Vagina (tissue), 2 donors: ENCODE results near the gene CHD6. TPM values are rescaled to one million over a fixed set of nuclear protein-coding genes. Genes with fewer than 3 reads are reported as not detected.

Experiments used
- DNase-seq, 2 donors: peaks; one replicate each; pipeline ENCODE4 v3.0.0-alpha.2; 2017; ENCODE audit errors: extremely low spot score in 2 of 2
- H3K27ac ChIP-seq: fragments of 200-600 bp; sonication (generic); one replicate; pipeline ENCODE4 v1.5.1; 2019
- H3K27me3 ChIP-seq: fragments of 200-600 bp; sonication (generic); one replicate; pipeline ENCODE4 v1.5.1; 2019
- H3K36me3 ChIP-seq, 2 donors: fragments of 200-600 bp; sonication (generic); one replicate each; pipeline ENCODE4 v1.5.1; 2017 to 2019
- H3K4me1 ChIP-seq: fragments of 200-600 bp; sonication (generic); one replicate; pipeline ENCODE4 v1.5.1; 2019
- H3K4me3 ChIP-seq, 2 donors: fragments of 200-600 bp; sonication (generic); 1 replicate in 1 of 2; 2 replicates in 1 of 2; pipeline ENCODE4 v1.5.1; 2016 to 2019
- H3K9me3 ChIP-seq: fragments of 200-600 bp; sonication (generic); one replicate; pipeline ENCODE4 v1.5.1; 2019
- POLR2A ChIP-seq, 2 donors: fragments of 450-650 bp; IDR thresholded peaks; one replicate each; pipeline ENCODE4 v1.6.1; 2017; ENCODE audit warnings: antibody characterized with exemption in 2 of 2, mild to moderate bottlenecking in 2 of 2, moderate library complexity in 2 of 2
- POLR2AphosphoS5 ChIP-seq, 2 donors: sonication (generic); formaldehyde crosslinking; IDR thresholded peaks; one replicate each; pipeline ENCODE4 v1.9.0; 2017; ENCODE audit warnings: antibody characterized with exemption in 2 of 2, mild to moderate bottlenecking in 2 of 2, low read depth in 1 of 2; ENCODE audit not compliant: insufficient read depth in 1 of 2
- intact Hi-C: fragments of 100-400 bp; cut with DNase I; formaldehyde crosslinking; loops from one replicate; pipeline ENCODE4 v1.15.1; 2023
- total RNA-seq: library from RNA; depleted of rRNA; stranded (reverse); fragments of >200 nt; gene quantifications from one replicate; pipeline ENCODE4 v1.2.3, GENCODE V29; 2016
- TF ChIP-seq, protein P1 (sequence below), 3 experiments: fragments of 450-650 bp in 2 of 3; fragments of 200-600 bp in 1 of 3; sonication (generic) in 1 of 3; IDR thresholded peaks; one replicate each; pipeline ENCODE4 v1.5.1; 2017 to 2019; ENCODE audit warnings: antibody characterized with exemption in 3 of 3, mild to moderate bottlenecking in 2 of 3, moderate library complexity in 2 of 3

Gene CHD6
- total RNA-seq, 1 donor from 2014 or later: 37.6 TPM

- Histone ChIP-seq H3K4me3 (no peak overlapping the region), H3K27me3 (no peaks in the 10 kb centered on the region), H3K9me3 (no peaks in the 10 kb centered on the region), H3K4me1 (no peaks in the 10 kb centered on the region), H3K27ac (no peak overlapping the region), H3K36me3 (peaks cover 0 to 66% of the 10 kb centered on the region in 2 donors)
- DNase-seq: no peak
- TF ChIP-seq POLR2A (IDR thresholded peaks at IDR 0.05): no peak
- no peak for TF ChIP-seq POLR2AphosphoS5 (IDR thresholded peaks at IDR 0.05; ENCODE audit: insufficient read depth in 1 of 2, low read depth in 1 of 2)
- TF ChIP-seq, protein P1, sequence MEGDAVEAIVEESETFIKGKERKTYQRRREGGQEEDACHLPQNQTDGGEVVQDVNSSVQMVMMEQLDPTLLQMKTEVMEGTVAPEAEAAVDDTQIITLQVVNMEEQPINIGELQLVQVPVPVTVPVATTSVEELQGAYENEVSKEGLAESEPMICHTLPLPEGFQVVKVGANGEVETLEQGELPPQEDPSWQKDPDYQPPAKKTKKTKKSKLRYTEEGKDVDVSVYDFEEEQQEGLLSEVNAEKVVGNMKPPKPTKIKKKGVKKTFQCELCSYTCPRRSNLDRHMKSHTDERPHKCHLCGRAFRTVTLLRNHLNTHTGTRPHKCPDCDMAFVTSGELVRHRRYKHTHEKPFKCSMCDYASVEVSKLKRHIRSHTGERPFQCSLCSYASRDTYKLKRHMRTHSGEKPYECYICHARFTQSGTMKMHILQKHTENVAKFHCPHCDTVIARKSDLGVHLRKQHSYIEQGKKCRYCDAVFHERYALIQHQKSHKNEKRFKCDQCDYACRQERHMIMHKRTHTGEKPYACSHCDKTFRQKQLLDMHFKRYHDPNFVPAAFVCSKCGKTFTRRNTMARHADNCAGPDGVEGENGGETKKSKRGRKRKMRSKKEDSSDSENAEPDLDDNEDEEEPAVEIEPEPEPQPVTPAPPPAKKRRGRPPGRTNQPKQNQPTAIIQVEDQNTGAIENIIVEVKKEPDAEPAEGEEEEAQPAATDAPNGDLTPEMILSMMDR (IDR thresholded peaks at IDR 0.05): no peak
- intact Hi-C loops: no loop called here
These were observed 149.1 kb downstream of the CHD6 start for GRCh38 chr20:41468994-41469600.

DNA sequence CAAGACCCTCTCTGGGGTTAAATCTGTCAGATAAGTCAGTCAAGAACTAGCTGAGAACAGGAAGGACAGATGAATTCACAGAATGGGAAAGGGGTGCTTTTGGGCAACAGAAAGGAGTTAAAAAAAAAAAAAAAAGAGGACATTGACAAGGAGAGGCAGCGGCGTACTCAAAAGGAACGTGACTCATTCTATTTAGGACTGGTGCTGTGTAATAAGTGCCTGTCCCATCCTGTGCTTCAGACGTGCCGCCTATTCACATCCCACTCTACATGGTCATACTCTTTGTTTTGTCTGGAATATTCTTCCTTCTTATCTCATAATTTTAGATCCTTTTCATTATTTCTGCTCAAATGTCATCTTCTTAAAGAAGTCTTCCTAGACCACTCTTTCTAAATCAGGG is 150.5 kb downstream of the CHD6 start:
- Histone ChIP-seq H3K4me1 (no peaks in the 10 kb centered on the region), H3K36me3 (peaks cover 0 to 54% of the 10 kb centered on the region in 2 donors), H3K27ac (no peak overlapping the region), H3K27me3 (no peaks in the 10 kb centered on the region), H3K4me3 (no peak overlapping the region), H3K9me3 (no peaks in the 10 kb centered on the region)
- TF ChIP-seq POLR2AphosphoS5 (IDR thresholded peaks at IDR 0.05; ENCODE audit: insufficient read depth in 1 of 2, low read depth in 1 of 2) (no peak), POLR2A (IDR thresholded peaks at IDR 0.05) (no peak)
- TF ChIP-seq, protein P1 (IDR thresholded peaks at IDR 0.05): no peak
- intact Hi-C loops: no loop called here
- DNase-seq: no peak

DNA sequence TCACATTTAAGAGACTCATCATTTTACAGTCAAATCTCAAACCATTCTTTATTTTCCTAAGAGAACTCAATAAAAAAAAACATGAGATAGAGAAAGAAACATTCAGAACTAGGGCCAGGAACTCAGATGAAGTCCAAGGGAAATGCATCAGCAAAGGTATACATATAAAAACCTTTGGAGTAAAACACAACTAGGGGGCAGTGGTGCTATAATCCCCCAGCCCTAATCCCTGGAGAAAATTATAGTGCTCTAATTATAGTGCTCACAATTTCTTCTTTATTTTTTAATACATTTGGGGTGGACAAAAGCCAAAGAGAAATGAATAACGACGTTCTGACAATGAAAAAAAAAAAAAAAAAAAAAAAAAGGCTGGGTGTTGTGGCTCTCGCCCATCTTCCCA is 151.0 kb downstream of the CHD6 start:
- no peaks in the 10 kb centered on the region for H3K9me3 ChIP-seq
- TF ChIP-seq POLR2A (IDR thresholded peaks at IDR 0.05) (no peak), POLR2AphosphoS5 (IDR thresholded peaks at IDR 0.05; ENCODE audit: insufficient read depth in 1 of 2, low read depth in 1 of 2) (no peak)
- TF ChIP-seq, protein P1 (IDR thresholded peaks at IDR 0.05): no peak
- no peak for DNase-seq
- H3K4me3 ChIP-seq: no peak overlapping the region
- H3K27me3 ChIP-seq: no peaks in the 10 kb centered on the region
- H3K36me3 ChIP-seq: peaks cover 0 to 51% of the 10 kb centered on the region in 2 donors
- no peak overlapping the region for H3K27ac ChIP-seq
- intact Hi-C loops: no loop called here
- H3K4me1 ChIP-seq: no peaks in the 10 kb centered on the region

- H3K36me3 ChIP-seq: peaks cover 0 to 16% of the 10 kb centered on the region in 2 donors
These were observed 154.6 kb downstream of the CHD6 start for GRCh38 chr20:41463567-41463966.

More at GRCh38 chr20:41463567-41463966, 154.6 kb downstream of the CHD6 start:
- DNase-seq: no peak
- Histone ChIP-seq H3K4me1 (no peaks in the 10 kb centered on the region), H3K27ac (no peak overlapping the region), H3K4me3 (no peak overlapping the region), H3K9me3 (no peaks in the 10 kb centered on the region), H3K27me3 (no peaks in the 10 kb centered on the region)
- TF ChIP-seq POLR2A (IDR thresholded peaks at IDR 0.05) (no peak), POLR2AphosphoS5 (IDR thresholded peaks at IDR 0.05; ENCODE audit: insufficient read depth in 1 of 2, low read depth in 1 of 2) (no peak)
- TF ChIP-seq, protein P1 (IDR thresholded peaks at IDR 0.05): no peak
- intact Hi-C loops: no loop called here
